ACHN (cell line): ENCODE measurements around the gene CYP17A1.
A peak's percentile ranks its signal among the peaks of the same experiment; 100 is the strongest.
"Not testable (repeated sequence)": the region's sequence is repeated elsewhere in the genome, so short reads cannot be mapped to it uniquely, and the experiment has no call there.

Source experiments
- DNase-seq: peaks from one replicate; pipeline ENCODE4 v3.0.0-alpha.2; 2015
- in situ Hi-C: cut with HindIII; loops from 2 replicates; pipeline ENCODE4 v1.10.0; 2017; ENCODE audit warnings: low sequenced_read_pairs, low pct_ligation_motif_present, low pct_unique_long_range_greater_than_20kb

Gene CYP17A1

DNA sequence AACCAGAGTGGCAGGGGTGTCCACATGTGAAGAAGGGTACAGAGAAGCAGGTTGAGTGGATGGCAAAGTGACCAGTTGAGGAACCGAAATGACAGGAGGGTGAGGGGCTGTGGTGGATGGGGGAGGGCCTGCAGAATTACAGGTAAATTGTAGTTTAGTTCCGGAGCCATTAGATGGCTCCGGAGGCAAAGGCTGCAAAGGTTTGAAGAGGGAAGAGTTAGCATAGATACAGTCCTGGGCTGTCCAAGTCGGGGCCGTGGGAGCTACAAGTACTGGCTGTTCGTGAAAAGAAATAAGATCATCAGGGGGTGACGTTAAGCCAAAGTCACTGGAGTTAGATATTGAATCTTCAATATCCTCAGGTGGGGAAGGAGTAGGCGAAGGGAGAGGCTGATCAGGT lies 5.9 kb upstream of the CYP17A1 start:
- in situ Hi-C loops, result not testable (repeated sequence)
- DNase-seq, result peak; percentile 20

DNA sequence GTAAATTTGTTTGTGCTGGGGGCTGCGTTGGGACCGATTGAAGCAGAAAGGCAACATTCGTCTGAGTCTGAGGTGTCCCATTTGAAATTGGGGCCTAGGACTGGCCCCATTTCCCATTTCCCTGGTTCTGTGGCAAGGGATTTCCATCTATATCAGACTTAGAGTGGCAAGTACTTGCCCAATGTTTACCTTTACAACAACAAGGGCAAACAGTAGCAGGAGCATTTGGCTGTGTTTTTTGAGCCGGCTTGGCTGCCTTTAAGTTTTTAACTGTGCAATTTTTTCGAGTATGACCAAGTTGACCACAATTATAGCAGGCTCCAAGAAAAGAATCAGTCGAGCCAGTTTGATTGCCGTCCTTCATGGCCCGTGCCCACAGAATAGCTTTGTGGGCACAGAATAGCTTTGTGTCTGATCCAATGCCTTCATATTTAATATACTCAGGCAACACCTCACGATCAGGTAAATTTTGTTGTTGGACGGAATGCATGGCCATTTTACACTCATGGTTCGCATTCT lies 4.7 kb upstream of the CYP17A1 start:
- DNase-seq, result no peak
- in situ Hi-C loops, result no loop called here

DNA sequence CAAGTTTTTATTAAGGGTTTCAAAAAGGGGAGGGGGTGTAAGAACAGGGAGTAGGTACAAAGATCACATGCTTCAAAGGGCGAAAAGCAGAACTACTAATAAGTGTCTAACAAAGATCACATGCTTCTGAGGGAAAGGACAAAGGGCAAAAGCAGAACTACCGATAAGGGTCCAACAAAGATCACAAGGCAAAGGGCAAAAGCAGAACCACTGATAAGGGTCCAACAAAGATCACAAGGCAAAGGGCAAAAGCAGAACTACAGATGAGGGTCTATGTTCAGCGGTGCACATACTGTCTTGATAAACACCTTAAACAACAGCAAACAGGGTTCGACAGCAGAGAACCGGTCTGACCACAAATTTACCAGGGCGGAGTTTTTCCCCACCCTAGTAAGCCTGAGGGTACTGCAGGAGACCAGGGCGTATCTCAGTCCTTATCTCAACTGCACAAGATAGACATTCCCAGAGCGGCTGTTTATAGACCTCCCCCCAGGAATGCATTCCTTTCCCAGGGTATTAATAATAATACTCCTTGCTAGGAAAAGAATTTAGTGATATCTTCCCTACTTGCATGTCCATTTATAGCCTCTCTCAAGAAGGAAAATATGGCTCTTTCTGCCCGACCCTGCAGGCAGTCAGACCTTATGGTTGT lies 1.2 kb upstream of the CYP17A1 start:
- in situ Hi-C loops, DNase-seq: not testable (repeated sequence)

DNA sequence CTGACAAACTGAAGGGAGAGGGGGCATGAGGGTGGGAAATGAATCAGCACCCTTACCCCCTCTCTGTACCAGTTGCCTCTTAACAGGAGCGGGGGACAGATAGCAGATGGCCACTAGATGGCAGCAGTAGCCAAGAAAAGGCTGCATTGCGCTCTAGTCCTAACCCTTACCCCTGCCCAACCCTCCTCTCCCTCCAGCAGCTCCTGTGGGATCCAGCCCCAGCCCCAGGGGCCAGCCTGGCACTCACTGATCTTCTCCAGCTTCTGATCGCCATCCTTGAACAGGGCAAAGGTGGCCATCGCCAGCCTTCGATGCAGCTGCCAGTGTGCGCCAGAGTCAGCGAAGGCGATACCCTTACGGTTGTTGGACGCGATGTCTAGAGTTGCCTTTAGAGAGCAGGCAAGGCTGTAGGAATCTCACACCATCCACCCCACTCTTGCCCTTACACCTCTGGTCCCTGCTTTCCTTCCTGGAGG lies 2.2 kb downstream of the CYP17A1 start:
- peak; percentile 76 for DNase-seq
- in situ Hi-C loops, result no loop called here

DNA sequence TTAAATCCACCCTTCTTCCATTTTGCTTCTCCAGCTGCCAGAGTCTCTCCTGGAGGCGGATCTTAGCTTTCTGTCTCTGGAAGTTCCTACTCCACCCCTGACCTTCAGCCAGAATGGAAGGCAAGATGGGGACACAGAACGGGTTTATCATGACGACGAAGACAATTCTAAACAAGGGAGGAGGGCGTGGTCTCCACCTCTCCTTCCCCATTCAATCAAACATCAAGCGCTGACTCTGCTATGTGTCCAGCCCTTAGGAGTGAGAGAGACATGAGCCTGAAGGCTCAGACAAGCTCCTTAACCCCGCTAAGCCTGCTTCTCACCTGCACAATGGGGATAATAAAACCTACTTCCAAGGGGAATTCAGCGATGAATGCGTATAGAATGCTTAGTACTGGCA lies 3.1 kb downstream of the CYP17A1 start:
- no peak for DNase-seq
- in situ Hi-C loops, result no loop called here

DNA sequence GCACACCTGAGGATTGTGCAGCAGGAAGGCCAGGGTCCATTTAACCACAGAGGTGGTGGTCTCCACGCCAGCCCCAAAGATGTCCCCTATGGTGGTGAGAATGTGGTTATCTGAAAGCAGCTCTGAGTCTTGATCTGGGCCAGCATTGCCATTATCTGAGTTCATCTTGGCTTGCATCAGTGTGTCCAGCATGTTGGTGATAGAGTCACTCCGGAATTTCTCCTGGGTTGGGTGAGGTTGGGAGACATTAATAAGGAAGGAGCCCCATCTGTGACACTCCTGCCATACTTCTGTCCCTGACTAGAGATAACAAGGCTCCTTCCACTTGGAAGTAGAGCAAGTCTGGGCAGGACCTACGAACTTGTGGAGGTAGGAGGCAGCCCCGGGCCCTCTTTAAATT lies 4.2 kb downstream of the CYP17A1 start:
- in situ Hi-C loops, result no loop called here
- DNase-seq, result no peak

DNA sequence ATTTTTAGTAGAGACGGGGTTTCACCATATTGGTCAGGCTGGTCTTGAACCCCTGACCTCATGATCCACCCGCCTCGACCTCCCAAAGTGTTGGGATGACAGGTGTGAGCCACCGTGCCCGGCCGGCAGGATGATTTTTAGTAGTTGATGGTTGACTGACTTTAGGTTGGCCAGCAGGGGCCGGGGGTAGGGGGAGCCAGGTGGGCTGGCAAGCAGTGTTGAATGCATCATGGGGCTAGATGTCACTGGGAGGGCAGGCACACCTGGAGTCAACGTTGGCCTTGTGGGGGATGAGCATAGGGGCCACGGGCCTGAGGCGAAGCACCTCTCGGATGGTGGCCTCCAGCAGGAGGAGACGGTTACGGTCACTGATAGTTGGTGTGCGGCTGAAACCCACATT lies 5.0 kb downstream of the CYP17A1 start:
- no peak for DNase-seq
- in situ Hi-C loops, result no loop called here

DNA sequence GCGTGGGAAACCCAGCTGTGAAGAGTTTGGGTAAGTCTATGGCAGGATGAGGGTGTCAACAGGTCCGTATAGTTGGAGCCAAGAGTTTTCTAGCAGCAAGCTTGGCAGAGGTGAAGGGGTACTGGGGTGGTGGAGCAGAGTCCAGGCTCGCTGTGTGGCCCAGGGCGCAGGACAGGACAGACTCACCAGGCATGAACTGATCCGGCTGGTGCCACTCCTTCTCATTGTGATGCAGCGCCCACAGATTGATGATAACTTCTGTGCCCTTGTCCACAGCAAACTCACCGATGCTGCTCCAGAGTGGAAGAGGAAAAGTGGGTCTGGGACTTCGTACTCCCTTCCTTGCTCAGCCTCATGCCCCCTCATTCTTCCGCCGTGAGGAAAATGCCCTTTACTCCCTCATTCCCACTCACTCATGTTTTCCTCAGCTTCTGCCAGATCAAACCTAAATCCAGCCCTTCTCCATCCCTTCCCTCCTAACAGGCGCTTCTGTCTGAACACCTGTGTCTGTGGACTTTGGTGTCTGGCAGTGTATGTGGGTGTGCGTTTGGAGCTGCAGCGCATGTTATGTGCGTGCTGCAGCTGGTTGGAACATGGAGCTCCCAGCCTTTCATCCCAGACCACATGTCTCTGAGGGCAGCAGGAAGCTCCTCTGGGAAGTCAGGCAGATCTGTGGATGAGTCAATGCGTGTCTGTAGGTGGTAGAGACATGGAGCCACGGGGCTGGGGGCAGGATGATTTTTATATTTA lies 5.7 kb downstream of the CYP17A1 start:
- no peak for DNase-seq
- in situ Hi-C loops, result no loop called here

DNA sequence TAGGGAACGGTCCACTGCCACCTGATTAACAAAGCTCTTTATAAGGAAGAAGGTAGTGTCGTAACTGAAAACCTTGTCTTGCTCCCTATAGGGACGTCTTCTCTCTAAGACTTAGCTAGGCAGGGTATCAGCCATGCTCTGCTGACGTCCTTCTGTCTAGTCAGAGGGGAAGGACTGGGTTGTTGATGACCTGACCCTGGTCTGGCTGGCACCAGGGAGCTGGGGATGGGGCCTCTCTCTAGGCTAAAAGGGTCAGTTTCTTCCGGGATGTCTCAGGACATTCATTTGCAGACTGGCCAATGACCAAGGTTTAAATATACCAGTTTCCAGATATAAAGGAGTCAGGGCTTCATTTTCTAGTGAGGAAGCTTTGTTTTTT lies 9.6 kb downstream of the CYP17A1 start:
- DNase-seq, result no peak
- in situ Hi-C loops, result no loop called here

DNA sequence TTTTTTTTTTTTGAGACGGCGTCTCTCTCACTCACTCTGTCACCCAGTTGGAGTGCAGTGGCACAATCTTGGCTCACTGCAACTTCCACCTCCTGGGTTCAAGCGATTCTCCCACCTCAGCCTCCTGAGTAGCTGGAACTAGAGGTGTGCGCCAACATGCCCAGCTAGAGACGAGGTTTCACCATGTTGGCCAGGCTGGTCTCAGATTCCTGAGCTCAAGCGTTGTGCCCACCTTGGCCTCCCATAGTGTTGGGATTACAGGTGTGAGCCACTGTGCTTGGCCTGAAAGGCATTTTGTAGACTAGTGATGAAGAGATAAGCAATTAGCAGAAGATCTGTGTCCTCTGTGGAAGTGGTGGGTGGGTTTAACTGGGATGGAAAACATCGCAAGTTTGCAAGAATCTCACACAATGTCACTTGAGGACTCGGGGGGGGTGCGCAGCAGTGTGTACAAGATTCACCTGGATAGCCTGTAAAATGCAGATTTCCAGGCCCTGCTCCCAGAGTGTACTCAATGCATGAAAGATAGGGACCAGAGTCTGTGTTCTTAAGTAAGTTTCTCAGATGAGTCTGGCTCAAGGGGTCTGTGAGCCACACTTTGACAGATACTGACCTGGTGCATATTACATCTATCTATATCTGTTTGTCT lies 10.9 kb downstream of the CYP17A1 start:
- in situ Hi-C loops, result no loop called here
- DNase-seq, result no peak

DNA sequence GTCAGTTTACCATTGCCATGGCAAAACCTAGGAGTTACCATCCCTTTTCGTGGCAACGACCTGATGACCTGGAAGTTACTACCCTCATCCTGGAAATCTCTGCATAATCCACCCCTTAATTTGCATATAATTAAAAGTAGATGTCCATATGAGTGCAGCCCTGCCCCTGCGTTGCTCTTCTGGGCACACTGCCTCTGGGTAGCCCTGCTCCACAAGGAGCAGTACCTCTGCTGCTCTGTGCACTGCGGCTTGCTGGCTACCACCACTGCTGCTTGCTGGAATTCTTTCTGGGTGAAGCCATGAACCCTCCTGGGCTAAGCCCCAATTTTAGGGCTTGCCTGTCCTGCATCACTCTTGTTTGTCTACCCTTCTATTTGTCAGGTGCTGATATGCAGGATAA lies 12.5 kb downstream of the CYP17A1 start:
- no peak for DNase-seq
- in situ Hi-C loops, result no loop called here

DNA sequence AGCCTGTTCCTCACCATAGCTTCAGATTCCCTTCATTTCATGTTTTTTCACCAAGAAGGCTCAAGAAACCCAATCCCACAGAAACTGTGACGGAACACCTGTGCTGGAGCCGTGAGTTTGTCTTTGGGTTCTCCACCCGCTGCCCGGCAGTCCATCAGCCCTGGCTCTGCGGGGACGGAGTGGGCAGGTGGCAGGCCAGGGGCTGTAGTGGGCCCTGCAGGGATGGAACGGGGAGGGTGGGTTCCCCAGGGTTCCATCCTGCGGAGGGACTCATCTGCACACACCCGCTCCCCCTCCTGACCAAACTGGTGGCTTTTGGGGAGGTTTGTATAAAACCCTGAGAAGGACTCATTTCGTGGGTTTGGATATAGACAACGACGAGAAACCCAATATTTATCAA lies 15.0 kb downstream of the CYP17A1 start:
- in situ Hi-C loops, result no loop called here
- DNase-seq, result no peak

DNA sequence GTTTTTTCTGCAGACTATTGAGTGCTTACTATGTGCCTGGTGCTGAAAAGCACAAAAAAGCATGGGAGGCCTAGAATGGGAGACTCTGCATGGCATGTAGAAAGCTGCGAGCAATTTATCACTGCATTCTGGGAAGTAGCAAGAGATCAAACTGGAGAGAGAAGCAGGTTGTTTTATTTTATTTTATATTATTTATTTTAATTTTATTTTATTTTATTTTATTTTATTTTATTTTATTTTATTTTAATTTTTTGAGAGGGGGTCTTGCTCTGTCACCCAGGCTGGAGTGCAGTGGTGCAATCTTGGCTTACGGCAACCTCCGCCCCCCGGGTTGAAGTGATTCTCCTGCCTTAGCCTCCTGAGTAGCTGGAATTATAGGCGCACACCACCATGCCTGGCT lies 17.2 kb downstream of the CYP17A1 start:
- DNase-seq, in situ Hi-C loops: not testable (repeated sequence)

DNA sequence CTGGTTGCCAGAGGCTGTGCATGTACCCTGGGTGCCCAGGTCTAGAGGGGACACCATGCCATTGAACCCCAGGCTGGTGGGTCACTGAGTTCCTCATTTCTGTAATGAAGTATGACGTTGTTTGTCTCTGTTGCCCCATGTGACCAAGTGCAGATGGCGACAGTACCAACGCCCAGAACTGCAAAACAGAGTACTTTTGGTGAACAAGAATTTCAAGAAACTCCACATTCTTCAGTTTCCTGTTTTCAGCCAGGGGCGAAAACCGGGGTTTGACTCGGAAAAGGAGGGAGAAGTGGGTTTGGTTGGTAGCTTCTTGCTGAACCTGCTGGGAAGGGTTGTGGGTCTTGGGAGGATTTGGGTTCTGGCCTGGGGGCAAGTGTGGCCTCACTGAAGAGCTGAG lies 18.2 kb downstream of the CYP17A1 start:
- no peak for DNase-seq
- in situ Hi-C loops, result no loop called here

DNA sequence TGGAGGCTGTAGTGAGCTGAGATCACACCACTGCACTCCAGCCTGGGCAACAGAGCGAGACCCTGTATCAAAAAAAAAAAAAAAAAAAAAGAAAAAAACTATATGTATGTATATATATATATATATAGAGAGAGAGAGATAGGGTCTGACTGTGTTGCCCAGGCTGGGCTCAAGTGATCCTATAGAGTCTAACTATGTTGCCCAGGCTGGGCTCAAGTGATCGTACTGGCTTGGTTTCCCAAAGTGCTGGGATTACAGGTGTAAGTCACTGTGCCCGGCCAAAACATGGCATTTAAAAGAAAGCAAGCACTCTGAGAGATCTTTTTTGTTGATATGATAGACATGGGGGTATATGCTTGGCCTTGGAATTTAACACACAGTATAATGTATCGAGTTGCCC lies 20.0 kb downstream of the CYP17A1 start:
- in situ Hi-C loops, result no loop called here
- no peak for DNase-seq

DNA sequence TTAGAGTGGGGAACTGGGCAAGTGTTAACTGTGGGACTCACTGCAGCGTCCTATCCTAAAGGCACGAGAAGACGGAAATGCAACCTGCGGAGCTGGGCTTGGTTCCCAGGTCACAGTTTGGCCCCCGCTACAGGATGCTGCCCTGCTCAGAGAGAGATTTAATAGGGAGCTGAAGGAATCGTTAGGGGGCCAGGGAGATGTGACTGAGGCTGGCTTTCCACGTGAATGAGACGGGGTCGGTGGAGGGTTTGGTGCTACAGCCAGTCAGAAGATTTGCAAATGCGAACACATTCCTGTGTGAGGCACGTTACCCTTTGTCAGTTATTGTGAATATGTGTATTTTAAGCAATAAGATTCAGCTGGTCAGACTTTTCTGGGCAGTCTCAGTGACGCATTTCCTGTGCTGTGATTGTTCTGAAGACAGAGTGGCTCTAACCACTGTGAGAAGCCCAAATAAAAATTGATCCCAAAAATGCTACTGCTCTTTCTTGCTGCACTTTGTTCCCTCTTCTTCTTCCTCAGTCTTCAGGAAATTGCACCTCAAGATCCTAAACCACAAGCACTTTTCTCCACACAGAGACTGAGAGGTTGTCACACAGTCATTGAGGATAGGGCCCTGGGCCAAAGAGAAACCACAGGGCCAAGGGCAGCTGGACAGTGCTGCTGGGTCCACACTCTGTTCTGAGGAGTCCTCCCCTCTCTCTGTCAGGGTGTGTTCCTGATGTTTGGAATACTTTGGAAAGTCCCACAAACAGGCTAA lies 21.2 kb downstream of the CYP17A1 start:
- in situ Hi-C loops, result no loop called here
- DNase-seq, result no peak

DNA sequence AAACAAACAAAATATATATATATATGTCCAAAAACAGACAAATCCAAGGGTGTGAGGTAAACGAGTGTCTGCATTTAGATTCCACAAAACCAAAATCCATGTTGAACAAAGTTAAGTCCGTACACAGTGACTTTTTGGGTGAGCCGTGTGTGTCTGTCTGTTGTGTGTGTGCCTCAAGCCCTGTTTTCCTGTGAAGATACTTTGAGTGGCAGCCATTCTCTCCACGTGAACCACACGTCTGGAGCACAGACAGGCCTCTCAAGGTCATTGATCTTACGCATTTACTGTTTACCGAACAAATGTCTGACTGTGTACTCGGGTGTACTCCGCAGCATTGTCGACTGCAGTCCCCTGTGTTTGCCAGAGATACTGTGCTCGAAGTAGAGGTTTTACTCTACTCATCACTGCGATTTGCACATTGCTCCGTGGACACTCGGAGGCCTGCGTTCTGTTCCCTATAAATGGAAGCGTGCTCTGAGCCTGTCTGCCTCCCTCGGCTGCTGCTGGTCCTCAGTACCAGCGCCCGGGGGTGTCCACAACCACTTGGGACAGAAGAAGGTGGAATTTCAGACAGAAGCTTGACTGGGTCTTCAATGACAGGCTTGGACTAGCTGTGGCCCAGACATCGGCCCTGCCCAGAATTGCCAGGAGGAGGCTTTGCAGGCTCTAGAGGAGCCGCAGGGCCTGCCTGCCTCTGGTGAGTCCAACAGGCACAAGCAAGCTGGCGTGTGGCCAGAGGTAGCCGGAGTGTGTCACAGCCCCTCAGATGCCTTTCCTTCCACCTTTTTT lies 22.1 kb downstream of the CYP17A1 start:
- in situ Hi-C loops, result no loop called here
- DNase-seq, result no peak

DNA sequence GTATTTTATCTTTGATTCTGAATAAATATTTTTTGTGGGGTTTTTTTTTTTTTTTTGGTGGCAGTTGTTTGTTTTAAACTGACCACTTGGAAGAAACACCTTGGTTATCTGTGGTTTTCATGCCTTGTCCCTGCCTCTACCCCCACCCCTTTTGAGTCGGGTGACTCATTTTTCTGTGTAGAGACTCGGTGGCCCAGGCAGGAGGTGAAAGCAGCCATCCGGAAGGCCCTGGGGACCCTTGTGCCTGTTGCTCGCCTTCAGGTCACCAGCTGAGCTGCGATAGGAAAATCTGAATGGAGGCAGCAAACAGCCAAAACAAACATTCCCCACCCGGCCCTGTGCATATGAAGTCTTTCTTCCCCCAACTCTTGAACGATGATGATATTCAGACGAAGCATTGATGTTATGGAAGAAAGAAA lies 22.8 kb downstream of the CYP17A1 start:
- no peak for DNase-seq

More for the DNA sequence above, 22.8 kb downstream of the CYP17A1 start:
- in situ Hi-C loops, result no loop called here
